ENCODE results near the gene ITGBL1.

The ITGBL1 gene

GRCh38 chr13:101450749-101451130, 1.7 kb upstream of the ITGBL1 start:
- DNase-seq (ENCODE audit: low read depth, low spot score): no peak

GRCh38 chr13:101451641-101452040, 834 bp upstream of the ITGBL1 start:
- DNase-seq (ENCODE audit: low read depth, low spot score): no peak

- no peak for DNase-seq (ENCODE audit: low read depth, low spot score)
Observed at GRCh38 chr13:101453784-101454201, 1.3 kb downstream of the ITGBL1 start.

- no peak for DNase-seq (ENCODE audit: low read depth, low spot score)
Observed at GRCh38 chr13:101454767-101455166, 2.3 kb downstream of the ITGBL1 start.

GRCh38 chr13:101455863-101456262, 3.4 kb downstream of the ITGBL1 start:
- no peak for DNase-seq (ENCODE audit: low read depth, low spot score)

- no peak for DNase-seq (ENCODE audit: low read depth, low spot score)
Observed at GRCh38 chr13:101457176-101457575, 4.7 kb downstream of the ITGBL1 start.

- DNase-seq (ENCODE audit: low read depth, low spot score): no peak
Observed at GRCh38 chr13:101465877-101466276, 13.4 kb downstream of the ITGBL1 start.

- no peak for DNase-seq (ENCODE audit: low read depth, low spot score)
Observed at GRCh38 chr13:101467415-101467814, 14.9 kb downstream of the ITGBL1 start.

- no peak for DNase-seq (ENCODE audit: low read depth, low spot score)
Observed at GRCh38 chr13:101473458-101473857, 21.0 kb downstream of the ITGBL1 start.

- no peak for DNase-seq (ENCODE audit: low read depth, low spot score)
Observed at GRCh38 chr13:101474419-101474957, 22.0 kb downstream of the ITGBL1 start.

GRCh38 chr13:101475536-101475935, 23.1 kb downstream of the ITGBL1 start:
- DNase-seq (ENCODE audit: low read depth, low spot score): no peak

- DNase-seq (ENCODE audit: low read depth, low spot score): no peak
Observed at GRCh38 chr13:101481421-101481820, 28.9 kb downstream of the ITGBL1 start.

- no peak for DNase-seq (ENCODE audit: low read depth, low spot score)
Observed at GRCh38 chr13:101486708-101487437, 34.4 kb downstream of the ITGBL1 start.

GRCh38 chr13:101487438-101487830, 35.0 kb downstream of the ITGBL1 start:
- DNase-seq (ENCODE audit: low read depth, low spot score): no peak

- no peak for DNase-seq (ENCODE audit: low read depth, low spot score)
Observed at GRCh38 chr13:101488734-101489133, 36.3 kb downstream of the ITGBL1 start.

- no peak for DNase-seq (ENCODE audit: low read depth, low spot score)
Observed at GRCh38 chr13:101489643-101490405, 37.3 kb downstream of the ITGBL1 start.

- no peak for DNase-seq (ENCODE audit: low read depth, low spot score)
Observed at GRCh38 chr13:101490406-101491015, 38.0 kb downstream of the ITGBL1 start.

- DNase-seq (ENCODE audit: low read depth, low spot score): no peak
Observed at GRCh38 chr13:101492251-101492910, 39.9 kb downstream of the ITGBL1 start.

- no peak for DNase-seq (ENCODE audit: low read depth, low spot score)
Observed at GRCh38 chr13:101493541-101493940, 41.1 kb downstream of the ITGBL1 start.

- DNase-seq (ENCODE audit: low read depth, low spot score): no peak
Observed at GRCh38 chr13:101499406-101499805, 46.9 kb downstream of the ITGBL1 start.

- DNase-seq (ENCODE audit: low read depth, low spot score): no peak
Observed at GRCh38 chr13:101502618-101503017, 50.1 kb downstream of the ITGBL1 start.

- no peak for DNase-seq (ENCODE audit: low read depth, low spot score)
Observed at GRCh38 chr13:101511161-101511560, 58.7 kb downstream of the ITGBL1 start.
